PFSK-1 (cell line): ENCODE data around the gene RAD21L1.

Source experiments
- FOXP2 ChIP-seq: optimal IDR thresholded peaks from 2 replicates; pipeline ENCODE3; 2011; ENCODE audit warnings: borderline replicate concordance, control low read depth, inconsistent platforms; ENCODE audit not compliant: insufficient read depth; ENCODE audit errors: extremely low read length, extremely low read depth
- POLR2AphosphoS5 ChIP-seq: IDR thresholded peaks from 2 replicates; pipeline ENCODE4 v1.6.1; 2012; ENCODE audit warnings: low read depth, mild to moderate bottlenecking, control low read depth, low read length, moderate library complexity
- REST ChIP-seq, 2 experiments: IDR thresholded peaks; 2 replicates each; pipeline versions ENCODE4 v1.6.1 to v1.8.0; 2011 to 2012; ENCODE audit warnings: low read depth in 2 of 2, low read length in 2 of 2, control low read depth in 1 of 2, inconsistent platforms in 1 of 2, mild to moderate bottlenecking in 1 of 2, moderate library complexity in 1 of 2; ENCODE audit not compliant: insufficient read depth in 1 of 2
- SIN3A ChIP-seq: IDR thresholded peaks from 2 replicates; pipeline ENCODE4 v1.6.1; 2012; ENCODE audit warnings: mild to moderate bottlenecking, low read length, moderate library complexity, borderline replicate concordance; ENCODE audit not compliant: insufficient read depth
- TAF1 ChIP-seq: IDR thresholded peaks from 2 replicates; pipeline ENCODE4 v1.6.1; 2012; ENCODE audit warnings: low read length, control low read depth, borderline replicate concordance; ENCODE audit not compliant: insufficient read depth

RAD21L1 gene

GRCh38 chr20:1287306-1287705 is 61.5 kb downstream of the RAD21L1 start:
- no peak for TF ChIP-seq SIN3A
- no peak for TF ChIP-seq TAF1
- TF ChIP-seq REST (IDR thresholded peaks at IDR 0.05; ENCODE audit: insufficient read depth in 1 of 2, low read depth in 2 of 2, low read length in 2 of 2), result no peak
- no peak for TF ChIP-seq POLR2AphosphoS5

- TF ChIP-seq SIN3A (no peak), REST (IDR thresholded peaks at IDR 0.05; ENCODE audit: insufficient read depth in 1 of 2, low read depth in 2 of 2, low read length in 2 of 2) (no peak), TAF1 (no peak), POLR2AphosphoS5 (no peak), FOXP2 (no peak)
These were observed 62.1 kb downstream of the RAD21L1 start for GRCh38 chr20:1287787-1288569.

- no peak for TF ChIP-seq POLR2AphosphoS5
- no peak for TF ChIP-seq REST (IDR thresholded peaks at IDR 0.05; ENCODE audit: insufficient read depth in 1 of 2, low read depth in 2 of 2, low read length in 2 of 2)
- no peak for TF ChIP-seq FOXP2
- no peak for TF ChIP-seq TAF1
- TF ChIP-seq SIN3A, result no peak
These were observed 65.4 kb downstream of the RAD21L1 start for GRCh38 chr20:1291191-1291741.

GRCh38 chr20:1292620-1293019 is 66.8 kb downstream of the RAD21L1 start:
- TF ChIP-seq REST (IDR thresholded peaks at IDR 0.05; ENCODE audit: insufficient read depth in 1 of 2, low read depth in 2 of 2, low read length in 2 of 2) (no peak), TAF1 (no peak), POLR2AphosphoS5 (no peak), SIN3A (no peak), FOXP2 (no peak)
